ENCODE measurements around the gene AEBP1.

DNA sequence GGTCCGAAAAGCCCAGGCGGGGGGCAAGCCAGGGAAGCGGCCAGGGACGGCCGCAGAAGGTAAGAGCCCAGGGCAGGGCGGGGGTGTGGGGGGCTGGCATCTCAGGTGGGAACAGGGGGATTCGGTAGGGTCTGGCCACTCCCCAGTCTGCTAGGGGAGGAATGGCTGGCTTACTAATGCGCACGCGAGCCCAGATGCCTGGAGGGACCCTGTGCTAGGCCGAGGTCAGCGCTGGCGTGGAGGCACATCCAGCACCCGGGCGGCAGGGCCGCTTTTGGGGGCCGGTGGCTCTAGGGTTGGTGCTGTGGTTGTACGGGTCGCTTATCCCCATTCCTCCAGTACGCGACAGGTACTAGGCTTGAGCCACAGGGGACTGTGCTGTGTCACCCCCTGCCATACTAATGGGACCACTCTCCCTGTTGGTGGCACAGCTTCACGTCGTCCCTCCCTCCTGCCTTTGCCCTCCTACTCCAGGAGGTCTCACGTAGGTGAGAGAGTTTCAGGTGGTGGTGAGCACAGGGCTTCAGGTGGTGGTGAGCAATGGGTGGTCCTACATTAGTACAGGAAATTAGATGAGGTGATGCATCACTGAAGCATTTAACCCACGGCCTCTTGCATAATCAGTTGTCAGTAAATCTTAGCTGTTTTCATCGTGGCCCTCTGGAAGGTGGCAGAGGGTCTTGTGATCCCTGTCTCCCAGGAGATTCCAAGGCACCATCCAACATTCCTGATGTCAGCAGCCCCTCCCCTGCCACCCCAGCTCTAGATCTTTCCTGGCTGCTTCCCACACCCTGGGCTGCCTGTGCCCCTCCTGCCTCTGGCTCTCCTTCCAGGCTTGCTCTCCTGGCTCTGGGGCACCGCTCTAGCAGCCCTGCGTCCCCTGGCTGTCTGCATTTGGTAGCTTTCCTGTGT, 971 bp downstream of the AEBP1 start:
- TF ChIP-seq, protein P1, sequence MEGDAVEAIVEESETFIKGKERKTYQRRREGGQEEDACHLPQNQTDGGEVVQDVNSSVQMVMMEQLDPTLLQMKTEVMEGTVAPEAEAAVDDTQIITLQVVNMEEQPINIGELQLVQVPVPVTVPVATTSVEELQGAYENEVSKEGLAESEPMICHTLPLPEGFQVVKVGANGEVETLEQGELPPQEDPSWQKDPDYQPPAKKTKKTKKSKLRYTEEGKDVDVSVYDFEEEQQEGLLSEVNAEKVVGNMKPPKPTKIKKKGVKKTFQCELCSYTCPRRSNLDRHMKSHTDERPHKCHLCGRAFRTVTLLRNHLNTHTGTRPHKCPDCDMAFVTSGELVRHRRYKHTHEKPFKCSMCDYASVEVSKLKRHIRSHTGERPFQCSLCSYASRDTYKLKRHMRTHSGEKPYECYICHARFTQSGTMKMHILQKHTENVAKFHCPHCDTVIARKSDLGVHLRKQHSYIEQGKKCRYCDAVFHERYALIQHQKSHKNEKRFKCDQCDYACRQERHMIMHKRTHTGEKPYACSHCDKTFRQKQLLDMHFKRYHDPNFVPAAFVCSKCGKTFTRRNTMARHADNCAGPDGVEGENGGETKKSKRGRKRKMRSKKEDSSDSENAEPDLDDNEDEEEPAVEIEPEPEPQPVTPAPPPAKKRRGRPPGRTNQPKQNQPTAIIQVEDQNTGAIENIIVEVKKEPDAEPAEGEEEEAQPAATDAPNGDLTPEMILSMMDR (IDR thresholded peaks at IDR 0.05; ENCODE audit: low read depth, low read length) = no peak
- TF ChIP-seq POLR2A (IDR thresholded peaks at IDR 0.05; ENCODE audit: extremely low read depth, insufficient read length) = no peak
